SH-SY5Y (cell line): Measurements from ENCODE around the gene POU6F2.

Experiments
- GATA2 ChIP-seq: IDR thresholded peaks from 2 replicates; pipeline ENCODE4 v1.6.1; 2011; ENCODE audit warnings: mild to moderate bottlenecking, low read depth, low read length
- GATA3 ChIP-seq: IDR thresholded peaks from 2 replicates; pipeline ENCODE4 v1.6.1; 2011; ENCODE audit warnings: low read depth, mild to moderate bottlenecking, low read length, moderate library complexity

The POU6F2 gene

DNA sequence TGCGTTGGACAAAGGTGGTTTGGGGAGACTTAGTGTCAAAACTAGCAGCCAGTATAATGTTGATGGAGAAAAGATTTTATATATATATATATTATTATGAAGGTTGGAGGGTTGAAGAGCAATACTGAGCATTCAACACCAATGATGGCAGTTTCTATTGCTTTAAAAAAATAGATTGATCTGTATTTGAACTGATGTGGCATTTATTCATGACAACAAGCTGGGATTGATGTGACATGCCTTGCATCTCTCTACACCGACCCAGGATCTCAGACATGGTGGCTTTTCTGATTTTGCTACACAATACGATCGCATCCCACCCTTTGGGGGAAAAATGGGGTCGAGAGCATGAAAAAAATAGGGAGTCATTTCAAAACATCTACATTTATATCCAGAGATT is 175.4 kb downstream of the POU6F2 start:
- TF ChIP-seq GATA2 (no peak), GATA3 (no peak)

DNA sequence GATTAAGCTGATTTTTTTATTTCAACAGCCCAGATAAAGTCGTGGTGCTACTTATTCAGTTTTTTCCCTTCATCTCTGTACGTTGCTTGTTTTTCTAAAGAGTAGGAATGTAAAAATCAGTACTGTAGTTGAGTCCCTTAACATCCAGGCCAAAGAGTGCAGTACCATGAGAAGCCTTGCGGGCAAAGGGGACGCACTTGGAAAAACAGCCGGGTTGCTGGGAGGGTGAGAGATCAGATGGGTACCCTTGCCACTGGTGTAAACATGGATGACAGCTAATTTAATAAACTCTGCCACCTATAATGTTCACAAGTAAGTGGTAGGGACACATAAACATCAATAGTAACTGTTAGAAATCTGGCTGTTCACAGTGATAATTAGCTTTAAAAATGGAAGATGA is 175.9 kb downstream of the POU6F2 start:
- TF ChIP-seq GATA2, result no peak
- TF ChIP-seq GATA3, result no peak

DNA sequence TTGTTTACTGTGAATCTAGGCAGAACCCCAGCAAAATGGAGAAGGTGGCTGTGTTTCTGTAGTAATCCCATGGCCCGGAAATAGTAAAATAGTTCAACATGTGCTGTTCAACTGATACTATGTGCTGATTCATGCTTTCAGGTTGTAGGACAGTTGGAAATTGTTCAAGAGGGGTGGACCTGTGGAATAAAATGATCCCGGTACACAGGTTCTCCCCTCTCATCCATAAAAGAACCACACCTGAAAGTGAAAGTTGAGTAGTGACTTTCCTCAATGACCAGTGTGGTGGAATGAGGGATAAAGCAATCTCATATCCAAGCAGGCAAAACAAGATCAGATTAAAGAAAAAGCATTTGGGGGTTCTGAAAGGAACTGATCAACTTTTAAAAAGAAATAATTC is 177.1 kb downstream of the POU6F2 start:
- TF ChIP-seq GATA2 (no peak), GATA3 (no peak)

DNA sequence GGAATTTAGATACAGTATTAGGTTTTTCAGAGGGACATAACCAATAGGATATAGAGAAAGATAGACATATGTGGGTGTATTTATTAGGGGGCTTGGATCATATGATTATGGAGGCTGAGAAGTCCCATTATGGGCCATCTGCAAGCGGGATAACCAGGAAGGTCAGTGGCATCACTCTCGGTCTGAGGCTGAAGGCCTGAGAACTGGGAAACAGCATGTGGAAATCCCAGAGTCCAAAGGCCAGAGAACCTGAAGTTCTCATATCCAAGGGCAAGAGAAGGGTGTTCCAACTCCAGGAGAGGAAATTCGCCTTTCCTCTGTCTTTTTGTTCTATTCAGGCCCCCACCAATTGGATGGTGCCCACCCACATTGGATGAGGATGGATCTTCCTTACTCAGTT is 180.7 kb downstream of the POU6F2 start:
- TF ChIP-seq GATA2, result no peak

DNA sequence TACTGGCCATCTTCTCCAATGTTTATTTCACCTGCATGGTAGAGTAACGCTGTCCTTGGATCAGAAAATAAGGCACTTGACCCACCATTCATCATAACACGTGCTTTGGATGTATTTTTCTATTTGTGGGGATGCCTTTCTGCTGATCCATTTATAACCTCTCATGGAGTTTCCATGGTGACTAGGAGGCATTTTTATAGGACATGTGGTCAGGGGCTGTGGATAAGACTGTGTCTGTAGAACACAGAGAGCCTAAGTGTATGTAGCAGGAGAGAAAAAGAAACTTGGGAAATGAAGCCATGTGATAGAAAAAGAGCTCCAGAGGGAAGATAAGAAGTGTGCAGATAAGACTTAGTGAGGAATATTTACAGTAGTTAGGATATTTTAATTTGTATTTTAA is 184.2 kb downstream of the POU6F2 start:
- no peak for TF ChIP-seq GATA3
- no peak for TF ChIP-seq GATA2

DNA sequence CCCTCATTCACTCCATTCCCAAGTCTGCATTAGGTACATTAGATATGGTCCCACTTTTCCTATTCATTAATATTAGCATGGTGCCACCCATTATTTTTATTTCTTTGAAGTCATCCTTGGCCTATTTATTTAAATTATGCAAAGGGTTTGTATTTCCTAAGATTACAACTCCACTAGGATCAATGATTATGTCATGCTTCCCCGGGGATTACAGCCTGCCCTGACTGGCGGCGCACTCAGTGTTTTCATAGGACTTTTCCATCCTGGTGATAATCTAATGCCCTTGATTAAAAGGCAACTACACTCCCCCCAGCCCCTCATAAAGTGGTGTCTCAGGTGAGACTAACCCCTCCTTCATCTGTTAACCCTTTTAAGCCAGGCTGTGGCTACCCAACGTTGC is 187.2 kb downstream of the POU6F2 start:
- TF ChIP-seq GATA2 (no peak), GATA3 (no peak)

DNA sequence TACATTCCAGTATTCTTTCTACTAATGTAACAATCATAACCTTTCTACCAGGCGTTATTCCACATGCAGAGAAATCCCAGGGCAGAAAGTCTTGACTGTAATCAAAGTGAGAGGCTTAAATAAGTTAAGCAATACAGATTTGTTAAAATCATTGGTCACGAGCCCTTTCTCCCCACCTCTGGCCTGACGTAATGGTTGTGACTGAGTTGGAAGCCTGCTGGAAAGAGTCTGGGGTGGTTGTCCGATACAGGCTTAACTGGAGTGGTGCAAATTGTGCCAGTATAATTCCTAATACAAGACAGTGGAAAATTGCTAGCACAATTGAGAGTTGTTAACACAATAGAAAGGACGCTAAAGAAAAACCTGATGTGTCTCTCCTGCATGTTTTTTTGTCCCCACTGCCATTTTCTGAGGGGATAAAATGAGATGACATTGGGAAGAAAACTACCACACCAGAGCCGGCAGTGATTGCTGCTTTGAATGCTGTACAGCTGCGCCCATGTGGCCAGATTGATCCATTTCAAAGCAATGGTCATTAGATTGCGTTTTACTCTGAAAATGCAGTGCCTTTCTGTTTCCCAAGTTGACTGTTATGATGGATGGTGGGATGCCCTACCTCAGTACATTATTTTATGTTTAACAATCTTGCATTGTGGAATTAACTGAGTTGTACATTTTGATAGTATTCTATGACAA is 190.8 kb downstream of the POU6F2 start:
- TF ChIP-seq GATA3, result no peak
- TF ChIP-seq GATA2, result no peak

DNA sequence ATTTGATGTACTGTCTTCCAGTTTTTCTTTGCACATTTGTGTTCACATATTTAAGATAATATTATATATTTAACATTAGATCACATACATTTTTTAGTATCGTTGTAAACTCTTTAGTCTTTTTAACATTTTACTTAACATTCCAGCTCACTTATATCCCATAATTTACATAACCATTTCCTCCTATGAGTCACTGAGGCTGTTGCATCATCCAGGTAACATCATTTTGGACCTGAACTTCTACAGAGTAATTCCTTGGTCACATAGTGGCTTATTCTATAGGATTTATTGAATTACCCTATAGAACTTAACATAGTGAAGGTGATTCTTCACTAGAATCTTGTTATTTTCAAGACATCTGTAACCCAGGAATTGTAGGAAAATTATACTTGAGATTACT is 194.4 kb downstream of the POU6F2 start:
- TF ChIP-seq GATA3, result no peak
- no peak for TF ChIP-seq GATA2

DNA sequence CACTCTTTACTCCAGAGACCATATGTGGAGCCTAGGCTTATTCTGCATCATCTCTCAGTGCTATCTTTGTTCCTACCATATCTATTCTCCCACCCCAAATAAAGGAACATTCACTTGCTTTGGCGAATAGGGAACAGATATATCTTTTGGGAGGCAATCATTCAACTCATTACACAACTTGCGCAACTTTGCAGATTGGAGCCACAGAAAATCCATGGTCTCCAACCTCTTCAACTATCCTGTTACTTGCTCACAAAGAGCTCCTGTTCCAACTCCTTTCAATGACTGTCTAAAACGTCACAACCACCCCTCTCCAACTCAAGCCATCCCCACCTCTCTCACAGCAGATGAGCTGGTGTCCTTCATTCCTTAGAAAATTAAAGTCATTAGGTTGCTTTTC is 203.7 kb downstream of the POU6F2 start:
- TF ChIP-seq GATA2, result no peak
- TF ChIP-seq GATA3, result no peak

DNA sequence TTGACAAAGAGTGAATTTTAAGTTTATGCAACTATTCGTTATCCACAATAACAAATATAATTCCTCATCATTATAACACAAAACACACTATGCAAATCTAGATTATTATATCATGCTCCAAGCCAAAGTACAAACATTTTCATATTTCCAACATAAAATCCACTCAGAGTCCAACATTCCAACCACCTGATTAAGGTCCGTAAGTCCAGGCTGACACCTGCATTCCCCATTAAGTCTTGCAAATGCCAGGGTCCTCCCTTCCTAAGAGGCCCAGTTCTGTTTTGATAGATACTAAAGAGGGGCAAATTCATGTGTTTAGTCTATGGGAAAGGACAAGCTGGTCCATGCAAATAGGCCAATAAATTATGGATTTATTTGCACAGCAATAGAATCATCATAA is 206.1 kb downstream of the POU6F2 start:
- no peak for TF ChIP-seq GATA2
- no peak for TF ChIP-seq GATA3

DNA sequence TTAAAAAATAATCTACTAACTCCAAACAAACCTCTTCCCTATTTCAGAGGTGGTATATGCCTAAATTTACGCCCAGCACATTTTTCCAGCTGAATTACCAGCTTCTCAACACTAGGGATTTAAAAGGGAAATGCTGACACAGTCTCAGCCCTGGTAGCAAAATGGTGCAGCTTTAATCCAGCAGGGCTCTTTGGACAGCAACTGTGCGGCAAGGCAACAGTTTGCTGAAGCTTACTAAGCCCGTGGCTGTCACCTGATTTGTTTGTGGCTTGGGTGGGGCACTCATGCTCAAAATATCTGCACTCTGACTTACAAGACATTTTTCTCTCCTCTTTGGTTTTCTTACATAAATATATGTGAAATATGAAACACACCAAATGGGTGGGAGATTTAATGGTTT is 206.7 kb downstream of the POU6F2 start:
- no peak for TF ChIP-seq GATA2
- no peak for TF ChIP-seq GATA3

DNA sequence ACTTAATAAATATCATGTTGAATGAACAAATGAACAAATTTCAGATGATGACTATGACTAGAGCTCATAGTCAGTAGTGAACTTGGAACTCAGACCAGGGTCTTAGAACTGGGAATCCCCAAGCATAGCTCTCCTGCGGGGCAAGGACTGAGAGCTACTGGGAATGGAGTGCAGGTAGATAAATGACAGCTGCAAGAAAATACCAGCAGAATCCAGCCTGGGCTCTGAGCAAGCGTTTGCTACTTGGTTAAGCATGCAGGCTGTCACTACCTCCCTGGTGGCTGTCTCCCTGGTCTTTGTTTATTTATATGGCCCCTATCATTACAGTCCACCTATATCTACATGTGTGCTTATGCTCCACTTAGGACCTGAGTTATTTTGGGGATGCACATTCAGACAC is 208.4 kb downstream of the POU6F2 start:
- TF ChIP-seq GATA3 (no peak), GATA2 (no peak)

DNA sequence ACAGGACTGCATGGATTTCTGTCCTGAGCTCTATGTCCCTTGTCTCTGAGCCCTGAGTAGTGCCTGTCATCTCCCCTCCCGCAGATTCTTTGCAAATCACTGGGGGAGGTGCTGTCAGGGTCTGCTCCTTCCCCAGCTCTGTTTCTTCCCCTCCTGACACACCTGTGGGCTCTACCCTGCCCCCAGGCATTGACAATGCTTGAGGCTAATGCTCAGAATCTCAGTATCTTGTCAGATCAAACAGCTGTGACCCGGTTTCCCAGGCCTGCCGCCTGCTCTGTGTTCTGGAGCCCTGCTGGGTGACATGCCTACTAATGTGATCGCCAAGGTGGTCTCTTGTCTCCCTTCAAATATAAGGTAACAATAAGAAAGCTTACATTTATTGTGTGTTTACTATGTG is 209.0 kb downstream of the POU6F2 start:
- TF ChIP-seq GATA2, result no peak
- no peak for TF ChIP-seq GATA3

DNA sequence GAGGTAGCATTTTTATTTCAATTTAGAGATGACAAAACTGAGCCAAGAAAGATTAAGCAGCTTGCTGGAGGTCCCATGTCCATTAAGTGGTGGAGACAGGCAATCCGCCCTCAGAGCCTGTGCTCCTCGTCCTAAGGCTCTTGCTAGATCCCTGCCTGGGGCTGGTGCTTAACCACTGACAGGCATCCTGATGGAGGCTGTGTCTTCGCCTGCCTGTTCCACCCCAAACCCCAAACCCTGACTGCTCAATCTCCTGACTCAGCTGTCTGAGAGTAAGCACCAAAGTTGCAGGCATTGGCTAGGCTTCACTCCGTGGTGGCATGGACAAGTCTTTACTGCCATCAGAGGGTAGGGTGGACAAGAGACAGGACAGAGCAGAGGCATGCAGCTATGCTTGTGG is 209.4 kb downstream of the POU6F2 start:
- TF ChIP-seq GATA3, result no peak
- TF ChIP-seq GATA2, result no peak

DNA sequence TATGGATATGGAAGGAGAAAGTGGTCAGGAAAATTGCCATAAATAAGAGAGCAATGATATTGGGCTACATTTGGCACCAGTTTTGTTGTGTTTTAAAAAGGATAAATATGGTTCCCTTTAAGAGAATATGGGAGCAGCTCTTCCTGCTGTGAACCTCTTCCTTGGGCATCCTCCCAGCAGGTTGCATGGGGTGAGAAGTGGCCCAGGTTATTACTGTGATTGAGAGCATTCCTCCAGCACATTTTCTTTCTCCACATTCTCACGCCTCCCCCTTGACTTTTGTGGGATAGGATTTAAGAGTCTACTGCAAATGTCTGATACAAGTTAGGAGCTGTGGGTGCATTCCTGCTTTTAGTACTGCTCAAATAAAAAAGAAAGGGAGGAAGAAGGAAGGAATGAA is 214.8 kb downstream of the POU6F2 start:
- TF ChIP-seq GATA2, result no peak
- TF ChIP-seq GATA3, result no peak

DNA sequence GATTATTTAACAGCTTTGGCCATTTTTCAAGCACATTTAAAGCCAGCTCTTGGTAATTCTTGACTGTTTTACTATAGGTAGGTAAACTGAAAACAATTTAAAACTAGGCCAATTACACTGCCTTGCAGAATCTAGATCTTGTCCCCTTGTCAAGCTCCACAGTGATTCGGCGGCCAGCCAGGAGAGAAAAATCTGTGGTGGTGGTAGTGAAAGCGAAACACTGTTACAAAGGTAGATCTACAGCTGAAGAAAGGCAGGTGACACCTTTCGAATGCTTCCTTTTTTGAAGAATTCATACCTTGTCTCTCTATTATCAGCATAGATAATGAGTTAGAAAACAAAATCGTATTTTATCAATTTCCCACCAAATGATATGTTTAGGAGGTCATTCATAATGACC is 218.3 kb downstream of the POU6F2 start:
- no peak for TF ChIP-seq GATA3
- no peak for TF ChIP-seq GATA2
